Measurements from ENCODE around the gene CLEC14A.

CLEC14A gene

DNA sequence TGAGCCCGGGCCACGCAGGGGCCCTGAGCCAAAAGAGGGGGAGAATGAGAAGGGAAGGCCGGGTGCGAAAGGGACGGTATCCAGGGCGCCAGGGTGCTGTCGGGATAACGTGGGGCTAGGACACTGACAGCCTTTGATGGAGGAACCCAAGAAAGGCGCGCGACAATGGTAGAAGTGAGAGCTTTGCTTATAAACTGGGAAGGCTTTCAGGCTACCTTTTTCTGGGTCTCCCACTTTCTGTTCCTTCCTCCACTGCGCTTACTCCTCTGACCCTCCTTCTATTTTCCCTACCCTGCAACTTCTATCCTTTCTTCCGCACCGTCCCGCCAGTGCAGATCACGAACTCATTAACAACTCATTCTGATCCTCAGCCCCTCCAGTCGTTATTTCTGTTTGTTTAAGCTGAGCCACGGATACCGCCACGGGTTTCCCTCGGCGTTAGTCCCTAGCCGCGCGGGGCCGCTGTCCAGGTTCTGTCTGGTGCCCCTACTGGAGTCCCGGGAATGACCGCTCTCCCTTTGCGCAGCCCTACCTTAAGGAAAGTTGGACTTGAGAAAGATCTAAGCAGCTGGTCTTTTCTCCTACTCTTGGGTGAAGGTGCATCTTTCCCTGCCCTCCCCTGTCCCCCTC lies 45.2 kb downstream of the CLEC14A start:
- Mint-ChIP-seq H3K9me3 (peaks cover 26% of the 10 kb centered on the region), H3K36me3 (ENCODE audit: low read depth) (peaks cover 8% of the 10 kb centered on the region), H3K4me3 (peak overlapping the region; percentile 75), H3K27me3 (ENCODE audit: low read depth, poor library complexity) (peaks cover 90% of the 10 kb centered on the region), H3K4me1 (peaks cover 32% of the 10 kb centered on the region), H3K27ac (no peak overlapping the region)
- peak; percentile 50 for DNase-seq
- TF ChIP-seq, protein P1, sequence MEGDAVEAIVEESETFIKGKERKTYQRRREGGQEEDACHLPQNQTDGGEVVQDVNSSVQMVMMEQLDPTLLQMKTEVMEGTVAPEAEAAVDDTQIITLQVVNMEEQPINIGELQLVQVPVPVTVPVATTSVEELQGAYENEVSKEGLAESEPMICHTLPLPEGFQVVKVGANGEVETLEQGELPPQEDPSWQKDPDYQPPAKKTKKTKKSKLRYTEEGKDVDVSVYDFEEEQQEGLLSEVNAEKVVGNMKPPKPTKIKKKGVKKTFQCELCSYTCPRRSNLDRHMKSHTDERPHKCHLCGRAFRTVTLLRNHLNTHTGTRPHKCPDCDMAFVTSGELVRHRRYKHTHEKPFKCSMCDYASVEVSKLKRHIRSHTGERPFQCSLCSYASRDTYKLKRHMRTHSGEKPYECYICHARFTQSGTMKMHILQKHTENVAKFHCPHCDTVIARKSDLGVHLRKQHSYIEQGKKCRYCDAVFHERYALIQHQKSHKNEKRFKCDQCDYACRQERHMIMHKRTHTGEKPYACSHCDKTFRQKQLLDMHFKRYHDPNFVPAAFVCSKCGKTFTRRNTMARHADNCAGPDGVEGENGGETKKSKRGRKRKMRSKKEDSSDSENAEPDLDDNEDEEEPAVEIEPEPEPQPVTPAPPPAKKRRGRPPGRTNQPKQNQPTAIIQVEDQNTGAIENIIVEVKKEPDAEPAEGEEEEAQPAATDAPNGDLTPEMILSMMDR (IDR thresholded peaks at IDR 0.05): no peak

- Mint-ChIP-seq H3K4me3 (peak overlapping the region; percentile 80), H3K27ac (no peak overlapping the region), H3K27me3 (ENCODE audit: low read depth, poor library complexity) (peaks cover 97% of the 10 kb centered on the region), H3K36me3 (ENCODE audit: low read depth) (peaks cover 8% of the 10 kb centered on the region), H3K9me3 (peaks cover 32% of the 10 kb centered on the region), H3K4me1 (peaks cover 32% of the 10 kb centered on the region)
- TF ChIP-seq, protein P1 (IDR thresholded peaks at IDR 0.05): no peak
- DNase-seq: no peak
Measured at GRCh38 chr14:38209572-38210557, 46.0 kb downstream of the CLEC14A start.

GRCh38 chr14:38208618-38209562 lies 47.0 kb downstream of the CLEC14A start:
- H3K9me3 Mint-ChIP-seq: peaks cover 32% of the 10 kb centered on the region
- H3K27me3 Mint-ChIP-seq (ENCODE audit: low read depth, poor library complexity): peaks cover 94% of the 10 kb centered on the region
- H3K4me3 Mint-ChIP-seq: peak overlapping the region; percentile 80
- peaks cover 8% of the 10 kb centered on the region for H3K36me3 Mint-ChIP-seq (ENCODE audit: low read depth)
- H3K27ac Mint-ChIP-seq: no peak overlapping the region
- TF ChIP-seq, protein P1 (IDR thresholded peaks at IDR 0.05): peak; percentile 20
- peaks cover 32% of the 10 kb centered on the region for H3K4me1 Mint-ChIP-seq
- peak; percentile 68 for DNase-seq

- Mint-ChIP-seq H3K36me3 (ENCODE audit: low read depth) (peaks cover 8% of the 10 kb centered on the region), H3K27ac (no peak within 1 kb of the TSS), H3K9me3 (peaks cover 32% of the 10 kb centered on the region), H3K4me3 (peak within 1 kb of the TSS; percentile 80), H3K4me1 (peaks cover 32% of the 10 kb centered on the region), H3K27me3 (ENCODE audit: low read depth, poor library complexity) (peaks cover 89% of the 10 kb centered on the region)
- DNase-seq: peak; percentile 28
- TF ChIP-seq, protein P1 (IDR thresholded peaks at IDR 0.05): no peak
Measured at GRCh38 chr14:38207736-38208617, 47.9 kb downstream of the CLEC14A start, which contains the start of gene SSTR1. SSTR1 (plus strand) TSS chr14:38207904; CDS start chr14:38209390, 1,486 bp downstream.

- Mint-ChIP-seq H3K9me3 (peaks cover 32% of the 10 kb centered on the region), H3K4me3 (peak overlapping the region; percentile 80), H3K27me3 (ENCODE audit: low read depth, poor library complexity) (peaks cover 89% of the 10 kb centered on the region), H3K27ac (no peak overlapping the region), H3K4me1 (peaks cover 32% of the 10 kb centered on the region), H3K36me3 (ENCODE audit: low read depth) (peaks cover 8% of the 10 kb centered on the region)
- no peak for DNase-seq
- TF ChIP-seq, protein P1 (IDR thresholded peaks at IDR 0.05): no peak
Measured at GRCh38 chr14:38207377-38207735, 48.5 kb downstream of the CLEC14A start.
